ENCODE data around the gene IMP3.
"Not testable (repeated sequence)": the region's sequence is repeated elsewhere in the genome, so short reads cannot be mapped to it uniquely, and the experiment has no call there.

IMP3 gene, protein sequence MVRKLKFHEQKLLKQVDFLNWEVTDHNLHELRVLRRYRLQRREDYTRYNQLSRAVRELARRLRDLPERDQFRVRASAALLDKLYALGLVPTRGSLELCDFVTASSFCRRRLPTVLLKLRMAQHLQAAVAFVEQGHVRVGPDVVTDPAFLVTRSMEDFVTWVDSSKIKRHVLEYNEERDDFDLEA

GRCh38 chr15:75639709-75640482, at the start of gene IMP3:
IMP3 (minus strand) TSS chr15:75640224; CDS start chr15:75640168, 56 bp downstream.
- DNase-seq: peak; percentile 96

DNA sequence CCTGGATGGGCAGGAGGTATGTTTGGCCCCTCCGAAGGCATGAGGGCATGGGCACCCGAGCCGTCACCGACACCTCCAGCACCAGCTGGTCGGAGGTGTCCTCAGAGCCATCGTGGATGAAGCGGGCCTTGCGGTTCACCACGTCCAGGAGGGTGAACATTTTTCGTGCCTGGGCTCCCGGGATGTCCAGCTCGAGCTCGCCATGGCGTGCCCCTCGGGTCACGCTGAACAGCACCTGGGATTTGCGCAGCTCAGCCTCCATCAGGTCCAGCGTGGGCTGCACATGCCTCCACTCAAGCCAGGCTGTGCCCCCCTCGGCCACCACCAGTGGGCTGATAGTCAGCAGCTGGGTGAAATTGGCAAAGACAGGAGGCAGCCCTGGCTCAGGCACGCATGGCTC, 49.4 kb upstream of the IMP3 start:
- DNase-seq: not testable (repeated sequence)

DNA sequence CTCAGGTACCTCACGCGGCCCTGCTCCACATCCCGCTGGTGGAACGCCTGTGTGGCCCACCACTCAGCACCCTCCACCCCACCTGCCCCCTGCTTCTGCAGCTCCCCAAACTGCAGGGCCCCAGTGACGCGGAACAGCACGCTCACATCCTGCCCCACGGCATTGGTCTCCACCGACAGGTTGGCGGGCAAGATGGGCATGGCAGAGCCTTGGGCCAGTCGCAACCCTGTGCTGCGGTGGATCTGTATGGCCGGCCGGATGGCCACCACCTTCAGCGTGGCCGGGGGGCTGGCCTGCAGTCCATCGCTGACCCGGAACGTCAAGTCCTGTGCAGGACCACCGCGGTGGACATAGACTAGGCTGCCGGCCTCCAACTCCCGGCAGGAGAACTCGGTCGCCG, 48.8 kb upstream of the IMP3 start:
- no peak for DNase-seq

DNA sequence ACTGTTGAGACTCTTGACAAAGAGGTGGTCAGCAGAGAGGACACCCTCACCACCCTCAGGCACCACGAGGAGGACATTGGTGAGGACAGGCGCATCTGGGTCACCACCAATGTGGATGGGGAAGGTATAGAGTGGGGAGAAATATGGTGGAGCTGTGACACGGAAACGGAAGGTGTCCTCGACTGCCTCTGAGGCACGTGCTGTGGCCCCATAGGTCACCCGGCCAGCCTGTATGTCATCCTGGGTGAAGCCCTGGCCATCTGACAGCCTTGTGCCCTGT, 48.2 kb upstream of the IMP3 start:
- DNase-seq: no peak

DNA sequence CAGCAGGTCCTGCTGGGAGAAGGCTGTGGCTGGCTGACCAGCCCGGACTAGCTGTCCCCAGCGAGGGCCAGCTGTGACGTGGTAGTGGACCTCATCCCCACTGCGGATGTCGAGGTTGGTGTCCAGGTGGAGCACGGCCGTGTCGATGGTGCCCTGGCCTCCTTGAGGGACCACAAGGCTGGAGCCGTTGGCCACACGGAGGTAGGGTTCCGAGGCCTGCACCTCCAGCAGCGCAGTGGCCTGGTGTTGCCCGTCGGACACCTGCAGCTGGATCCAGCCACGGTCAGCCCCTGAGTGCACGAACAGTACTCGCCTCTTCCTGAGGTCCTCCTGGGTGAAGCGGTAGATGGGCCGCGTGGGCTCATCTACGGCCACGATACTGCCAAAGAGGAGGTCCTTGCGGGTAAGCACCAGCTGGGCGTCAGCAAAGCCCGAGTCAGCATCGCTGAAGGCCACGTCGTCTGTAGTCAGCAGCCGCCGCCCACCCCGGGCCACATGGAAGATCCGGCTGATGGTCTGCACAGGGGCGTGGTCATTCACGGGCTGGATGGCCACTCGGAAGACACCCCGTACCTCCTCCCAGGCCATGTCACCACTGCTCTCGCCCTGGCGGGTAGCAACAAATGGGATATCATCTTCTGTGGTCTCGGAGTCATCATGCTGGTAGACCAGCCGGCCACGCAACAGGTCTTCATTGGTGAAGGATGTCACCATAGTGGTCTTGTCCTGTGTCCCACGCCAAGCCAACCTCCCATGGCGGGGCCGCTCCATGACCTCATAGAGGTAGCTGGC, 47.7 kb upstream of the IMP3 start:
- DNase-seq: no peak

DNA sequence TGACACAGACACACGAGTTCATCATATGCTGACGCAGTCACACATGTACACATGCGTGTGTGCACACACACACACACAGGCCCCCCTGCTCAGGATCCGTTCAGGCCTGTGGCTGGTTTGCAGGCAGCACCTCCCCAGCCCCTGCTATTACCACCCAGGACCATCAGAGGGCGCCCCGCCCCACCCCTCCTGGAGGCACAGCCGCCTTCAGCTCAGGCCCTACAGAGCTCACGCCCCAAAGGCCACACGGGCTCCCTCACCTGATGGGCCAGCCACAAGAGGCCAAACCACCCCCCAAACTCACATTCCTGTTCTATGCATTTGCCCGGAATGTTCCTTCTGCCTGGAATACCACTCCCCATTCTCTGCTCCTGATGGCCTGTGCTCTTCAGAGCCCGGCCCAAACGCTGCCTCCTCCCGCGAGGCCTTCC, 46.2 kb upstream of the IMP3 start:
- peak; percentile 59 for DNase-seq

- no peak for DNase-seq
Observed at GRCh38 chr15:75685195-75685594, 45.2 kb upstream of the IMP3 start.

- no peak for DNase-seq
Observed at GRCh38 chr15:75684648-75685047, 44.6 kb upstream of the IMP3 start.

- peak; percentile 20 for DNase-seq
Observed at GRCh38 chr15:75683646-75684312, 43.8 kb upstream of the IMP3 start.

DNA sequence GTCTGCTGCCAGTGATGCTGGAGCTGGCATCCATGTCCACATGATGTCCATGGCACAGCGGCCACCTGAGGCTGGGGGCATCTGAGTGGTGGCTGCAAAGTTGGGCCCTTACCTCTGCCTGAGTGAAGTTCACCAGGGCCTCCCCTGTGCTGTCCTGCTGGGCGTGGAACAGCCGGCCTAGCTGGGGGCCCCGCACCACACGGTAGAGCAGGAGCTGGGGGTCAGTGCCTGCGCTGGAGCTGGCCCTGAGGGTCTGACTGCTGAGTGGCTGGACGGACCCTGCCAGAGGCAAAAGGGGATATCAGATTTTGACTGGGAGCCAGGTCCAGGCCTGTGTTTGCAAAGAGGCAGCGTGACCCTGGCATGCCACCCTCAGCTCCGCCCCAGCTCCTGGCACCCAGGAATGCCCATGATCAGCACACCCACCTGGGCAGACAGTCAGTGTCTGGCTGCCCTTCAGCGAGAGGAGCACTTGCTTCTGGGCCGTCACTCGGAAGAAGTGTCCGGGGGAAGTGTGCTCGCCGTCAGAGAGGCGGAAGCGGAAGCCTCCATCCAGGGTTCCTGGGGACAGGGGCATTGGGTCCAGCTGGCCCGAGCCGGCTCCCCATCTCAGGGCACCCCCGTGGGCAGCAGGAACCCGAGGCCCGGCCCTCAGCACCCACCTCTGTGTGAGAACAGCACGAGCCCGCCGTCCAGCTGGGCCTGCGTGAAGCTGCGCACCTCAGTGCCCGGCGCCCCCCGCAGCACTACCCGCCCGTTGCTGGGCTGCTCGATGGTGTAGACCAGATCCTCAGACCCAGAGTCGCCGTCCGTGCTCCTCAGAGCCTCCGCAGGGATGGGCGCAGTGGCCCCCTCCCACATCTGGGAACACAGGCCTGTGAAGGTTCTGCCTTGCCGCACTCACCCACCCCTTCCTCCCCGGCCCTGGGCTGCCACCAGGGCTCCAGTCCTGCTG, 42.4 kb upstream of the IMP3 start:
- DNase-seq: no peak

DNA sequence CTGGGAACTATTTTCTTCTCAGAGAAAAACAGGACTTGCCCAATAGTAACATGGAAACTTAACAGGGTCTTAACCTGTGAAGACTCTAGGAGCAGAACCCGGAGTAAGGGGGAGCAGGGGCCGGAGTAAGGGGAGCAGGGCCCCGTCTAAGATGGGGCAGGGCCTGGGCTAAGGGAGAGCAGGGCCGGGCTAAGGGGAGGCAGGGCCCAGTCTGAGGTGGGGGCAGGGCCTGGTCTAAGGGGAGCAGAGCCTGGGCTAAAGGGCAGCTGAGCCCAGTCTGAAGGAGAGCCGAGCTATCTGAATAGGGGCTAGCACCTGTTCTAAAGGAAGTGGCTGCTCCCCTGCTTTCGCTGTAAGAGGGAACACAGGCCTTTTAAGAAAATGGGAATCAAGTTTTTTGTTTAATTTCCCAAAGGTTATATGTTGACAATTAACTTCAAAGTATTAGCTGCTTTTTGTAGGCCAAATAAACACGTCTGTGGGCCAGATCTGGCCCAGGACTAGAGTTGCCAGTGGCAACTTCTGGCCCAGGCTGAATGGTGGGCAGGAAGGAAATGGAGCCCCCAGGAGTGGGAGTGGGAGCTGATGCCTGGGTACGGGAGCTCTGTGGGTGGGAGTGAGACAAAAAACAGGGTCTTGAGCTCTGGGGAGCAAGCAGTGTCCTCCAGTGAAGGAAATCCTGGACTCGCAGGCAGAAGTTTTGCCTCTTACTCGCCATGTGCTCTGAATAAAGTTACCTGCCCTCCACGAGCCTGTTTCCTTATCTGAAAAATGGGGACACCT, 40.2 kb upstream of the IMP3 start:
- DNase-seq: no peak

DNA sequence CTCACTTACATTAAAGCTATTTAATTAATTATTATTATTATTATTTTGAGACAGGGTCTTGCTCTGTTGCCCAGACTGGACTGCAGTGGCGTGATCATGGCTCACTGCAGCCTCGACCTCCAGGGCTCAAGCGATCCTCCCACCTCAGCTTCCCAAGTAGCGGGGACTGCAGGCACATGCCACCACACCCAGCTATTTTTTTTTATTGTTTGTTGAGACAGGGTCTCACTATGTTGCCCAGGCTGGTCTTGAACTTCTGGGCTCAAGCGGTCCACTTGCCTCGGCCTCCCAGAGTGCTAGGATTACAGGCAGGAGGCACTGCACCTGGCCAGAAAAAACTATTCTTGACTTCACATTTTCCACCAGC, 38.3 kb upstream of the IMP3 start:
- DNase-seq: not testable (repeated sequence)

DNA sequence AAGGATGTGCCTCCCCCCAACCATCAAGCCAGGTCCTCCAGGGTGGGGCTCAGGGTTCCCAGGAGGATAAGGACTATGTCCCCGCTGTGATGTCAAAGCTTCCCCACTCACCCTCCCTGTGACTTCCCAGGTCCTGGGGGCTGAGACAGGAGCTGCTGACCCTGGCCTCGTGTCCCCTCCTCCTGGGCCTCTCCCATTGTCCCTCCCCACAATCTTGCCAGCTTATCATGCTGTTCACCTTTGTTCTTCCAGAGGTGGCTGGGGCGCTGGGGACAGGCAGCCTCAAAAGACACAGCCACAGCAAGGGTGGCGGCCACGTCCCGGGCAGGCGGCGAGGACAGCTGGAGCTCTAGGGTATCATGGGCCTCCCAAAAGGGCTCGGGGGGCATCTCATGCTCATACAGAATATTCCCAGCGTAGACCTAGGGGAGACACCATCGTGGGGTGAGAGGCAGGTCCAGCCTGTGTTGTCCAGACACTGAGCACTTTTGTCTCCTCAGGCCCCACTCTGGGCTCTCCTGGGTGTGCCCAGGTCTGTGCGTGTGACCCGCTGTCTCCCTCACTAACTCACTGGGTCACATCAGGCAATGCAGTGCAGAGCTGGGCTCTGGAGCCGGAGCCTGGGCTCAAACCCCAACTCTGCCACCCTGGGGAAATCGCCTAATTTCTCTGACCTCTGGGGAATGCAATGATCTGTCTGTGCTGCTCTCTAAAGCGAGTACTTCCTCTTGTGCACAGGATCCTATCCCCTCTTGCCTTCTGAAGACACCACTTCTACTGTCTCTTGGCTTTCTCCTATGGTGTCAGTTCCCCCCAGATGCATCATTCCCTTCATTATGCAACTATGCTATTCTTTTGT, 37.7 kb upstream of the IMP3 start:
- no peak for DNase-seq

- no peak for DNase-seq
Observed at GRCh38 chr15:75676688-75677464, 36.9 kb upstream of the IMP3 start.

DNA sequence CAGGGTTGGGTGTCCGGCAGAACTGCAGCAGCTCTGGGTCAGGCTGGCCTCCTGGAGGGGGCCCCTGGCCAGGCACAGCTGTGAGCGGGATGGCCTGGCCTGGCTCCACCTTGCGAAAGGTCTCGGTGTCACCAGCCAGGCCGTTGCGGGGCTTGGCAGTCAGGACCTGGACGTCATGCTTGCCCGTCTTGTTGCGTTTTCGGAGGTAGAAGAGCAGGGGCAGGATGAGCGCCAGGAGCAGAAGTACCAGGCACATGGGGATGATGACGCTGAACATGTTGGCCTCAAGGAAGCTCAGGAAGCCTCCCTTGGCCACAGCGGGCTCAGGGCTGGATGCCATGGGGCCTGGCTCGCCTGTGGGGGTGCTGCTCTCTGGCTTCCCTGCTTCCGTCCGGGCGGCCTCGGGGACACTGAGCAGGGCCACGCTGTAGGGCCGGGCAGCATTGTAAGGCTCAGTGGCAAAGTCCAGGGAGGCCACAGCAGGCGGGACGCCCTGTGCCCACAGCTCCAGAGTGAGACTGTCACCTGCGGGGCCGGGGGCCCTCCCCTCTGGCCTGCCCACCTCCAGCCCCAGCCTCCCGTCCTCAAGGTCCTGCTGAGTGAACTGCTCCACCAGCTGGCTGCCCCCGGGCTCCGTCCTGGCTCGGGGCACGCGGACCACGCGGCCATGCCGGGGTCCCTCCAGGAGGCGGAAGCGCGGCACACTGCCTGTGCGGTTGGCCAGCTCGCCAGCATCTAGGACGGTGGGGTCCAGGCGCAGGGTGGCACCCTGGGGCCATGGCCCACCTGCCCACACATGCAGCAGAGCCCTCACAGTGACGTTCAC, 35.8 kb upstream of the IMP3 start:
- DNase-seq: no peak

- no peak for DNase-seq
Observed at GRCh38 chr15:75674366-75674765, 34.3 kb upstream of the IMP3 start.

- no peak for DNase-seq
Observed at GRCh38 chr15:75673426-75674235, 33.6 kb upstream of the IMP3 start.
